ENCODE results near the gene PSMB1.
A peak's percentile ranks its signal among the peaks of the same experiment; 100 is the strongest.
"Not testable (repeated sequence)": the region's sequence is repeated elsewhere in the genome, so short reads cannot be mapped to it uniquely, and the experiment has no call there.

PSMB1 gene

GRCh38 chr6:170537329-170537728 is 15.8 kb downstream of the PSMB1 start:
- FAIRE-seq: no peak
- DNase-seq (ENCODE audit: extremely low spot score, insufficient read length, low read depth): no peak

GRCh38 chr6:170536671-170537070 is 16.4 kb downstream of the PSMB1 start:
- FAIRE-seq: no peak

GRCh38 chr6:170535004-170535403 is 18.1 kb downstream of the PSMB1 start:
- no peak for FAIRE-seq
- DNase-seq (ENCODE audit: extremely low spot score, insufficient read length, low read depth): no peak

More at GRCh38 chr6:170536671-170537070, 16.4 kb downstream of the PSMB1 start:
- DNase-seq (ENCODE audit: extremely low spot score, insufficient read length, low read depth): no peak

GRCh38 chr6:170533792-170534191 is 19.3 kb downstream of the PSMB1 start:
- DNase-seq (ENCODE audit: extremely low spot score, insufficient read length, low read depth) (no peak), FAIRE-seq (no peak)

GRCh38 chr6:170532867-170533488 is 20.1 kb downstream of the PSMB1 start:
- FAIRE-seq (no peak), DNase-seq (ENCODE audit: extremely low spot score, insufficient read length, low read depth) (no peak)

- FAIRE-seq (peak; percentile 82), DNase-seq (ENCODE audit: extremely low spot score, insufficient read length, low read depth) (peak; percentile 49)
Measured at GRCh38 chr6:170529839-170530469, 23.2 kb downstream of the PSMB1 start.

GRCh38 chr6:170527995-170528394 is 25.1 kb downstream of the PSMB1 start:
- not testable (repeated sequence) for FAIRE-seq; DNase-seq (ENCODE audit: extremely low spot score, insufficient read length, low read depth)

- FAIRE-seq: no peak
- no peak for DNase-seq (ENCODE audit: extremely low spot score, insufficient read length, low read depth)
Measured at GRCh38 chr6:170525795-170526194, 27.3 kb downstream of the PSMB1 start.

GRCh38 chr6:170524172-170524502 is 29.0 kb downstream of the PSMB1 start:
- no peak for FAIRE-seq
- no peak for DNase-seq (ENCODE audit: extremely low spot score, insufficient read length, low read depth)

- DNase-seq (ENCODE audit: extremely low spot score, insufficient read length, low read depth): no peak
- no peak for FAIRE-seq
Measured at GRCh38 chr6:170523256-170524171, 29.6 kb downstream of the PSMB1 start.

GRCh38 chr6:170522565-170523183 is 30.4 kb downstream of the PSMB1 start:
- DNase-seq (ENCODE audit: extremely low spot score, insufficient read length, low read depth) (no peak), FAIRE-seq (no peak)

- peak; percentile 77 for FAIRE-seq
- peak; percentile 17 for DNase-seq (ENCODE audit: extremely low spot score, insufficient read length, low read depth)
Measured at GRCh38 chr6:170516783-170517616, 36.1 kb downstream of the PSMB1 start.

- DNase-seq (ENCODE audit: extremely low spot score, insufficient read length, low read depth): no peak
- FAIRE-seq: no peak
Measured at GRCh38 chr6:170514908-170515307, 38.2 kb downstream of the PSMB1 start.

GRCh38 chr6:170512249-170512648 is 40.9 kb downstream of the PSMB1 start:
- FAIRE-seq (no peak), DNase-seq (ENCODE audit: extremely low spot score, insufficient read length, low read depth) (no peak)

GRCh38 chr6:170510631-170511030 is 42.5 kb downstream of the PSMB1 start:
- DNase-seq (ENCODE audit: extremely low spot score, insufficient read length, low read depth) (no peak), FAIRE-seq (no peak)

GRCh38 chr6:170509723-170510018 is 43.4 kb downstream of the PSMB1 start:
- DNase-seq (ENCODE audit: extremely low spot score, insufficient read length, low read depth) (no peak), FAIRE-seq (no peak)

GRCh38 chr6:170508892-170509722 is 44.0 kb downstream of the PSMB1 start:
- not testable (repeated sequence) for DNase-seq (ENCODE audit: extremely low spot score, insufficient read length, low read depth); FAIRE-seq

GRCh38 chr6:170508275-170508674 is 44.8 kb downstream of the PSMB1 start:
- not testable (repeated sequence) for FAIRE-seq; DNase-seq (ENCODE audit: extremely low spot score, insufficient read length, low read depth)

GRCh38 chr6:170507728-170508127 is 45.4 kb downstream of the PSMB1 start:
- FAIRE-seq; DNase-seq (ENCODE audit: extremely low spot score, insufficient read length, low read depth): not testable (repeated sequence)
